SU-DHL-6 (cell line): Measurements from ENCODE around the gene FAM209A.
"Not testable (repeated sequence)": the region's sequence is repeated elsewhere in the genome, so short reads cannot be mapped to it uniquely, and the experiment has no call there.

ENCODE experiments used
- EZH2phosphoT487 ChIP-seq: fragments of 200-600 bp; sonication (generic), shearing (Covaris generic); conservative IDR thresholded peaks from 2 replicates; pipeline ENCODE4 v1.6.1; 2018; ENCODE audit warnings: mild to moderate bottlenecking, antibody characterized with exemption, low read length, moderate library complexity, mixed read lengths
- TF ChIP-seq, protein P1 (sequence below): fragments of 200-600 bp; sonication (generic); IDR thresholded peaks from one replicate; pipeline ENCODE4 v1.5.1; 2017; ENCODE audit warnings: antibody characterized with exemption, mild to moderate bottlenecking, low read length, moderate library complexity; ENCODE audit not compliant: insufficient read depth, poor library complexity, severe bottlenecking

GRCh38 chr20:56532946-56533345 is 8.4 kb downstream of the FAM209A start, which contains the start of gene FAM209B:
- TF ChIP-seq, protein P1, sequence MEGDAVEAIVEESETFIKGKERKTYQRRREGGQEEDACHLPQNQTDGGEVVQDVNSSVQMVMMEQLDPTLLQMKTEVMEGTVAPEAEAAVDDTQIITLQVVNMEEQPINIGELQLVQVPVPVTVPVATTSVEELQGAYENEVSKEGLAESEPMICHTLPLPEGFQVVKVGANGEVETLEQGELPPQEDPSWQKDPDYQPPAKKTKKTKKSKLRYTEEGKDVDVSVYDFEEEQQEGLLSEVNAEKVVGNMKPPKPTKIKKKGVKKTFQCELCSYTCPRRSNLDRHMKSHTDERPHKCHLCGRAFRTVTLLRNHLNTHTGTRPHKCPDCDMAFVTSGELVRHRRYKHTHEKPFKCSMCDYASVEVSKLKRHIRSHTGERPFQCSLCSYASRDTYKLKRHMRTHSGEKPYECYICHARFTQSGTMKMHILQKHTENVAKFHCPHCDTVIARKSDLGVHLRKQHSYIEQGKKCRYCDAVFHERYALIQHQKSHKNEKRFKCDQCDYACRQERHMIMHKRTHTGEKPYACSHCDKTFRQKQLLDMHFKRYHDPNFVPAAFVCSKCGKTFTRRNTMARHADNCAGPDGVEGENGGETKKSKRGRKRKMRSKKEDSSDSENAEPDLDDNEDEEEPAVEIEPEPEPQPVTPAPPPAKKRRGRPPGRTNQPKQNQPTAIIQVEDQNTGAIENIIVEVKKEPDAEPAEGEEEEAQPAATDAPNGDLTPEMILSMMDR: not testable (repeated sequence)
- not testable (repeated sequence) for TF ChIP-seq EZH2phosphoT487
